Uterus (tissue), 2 donors: ENCODE results near the gene RHBDD3.

Source experiments
- POLR2A ChIP-seq, 2 donors: fragments of 450-650 bp; IDR thresholded peaks; one replicate each; pipeline ENCODE4 v1.6.1; 2016; ENCODE audit warnings: antibody characterized with exemption in 2 of 2, mild to moderate bottlenecking in 1 of 2, moderate library complexity in 1 of 2
- TF ChIP-seq, protein P1 (sequence below), 4 experiments: fragments of 200-600 bp in 2 of 4; fragments of 450-650 bp in 2 of 4; sonication (generic) in 2 of 4; IDR thresholded peaks; one replicate each; pipeline ENCODE4 v1.5.1; 2016 to 2019; ENCODE audit warnings: antibody characterized with exemption in 4 of 4, mild to moderate bottlenecking in 2 of 4, moderate library complexity in 1 of 4

DNA sequence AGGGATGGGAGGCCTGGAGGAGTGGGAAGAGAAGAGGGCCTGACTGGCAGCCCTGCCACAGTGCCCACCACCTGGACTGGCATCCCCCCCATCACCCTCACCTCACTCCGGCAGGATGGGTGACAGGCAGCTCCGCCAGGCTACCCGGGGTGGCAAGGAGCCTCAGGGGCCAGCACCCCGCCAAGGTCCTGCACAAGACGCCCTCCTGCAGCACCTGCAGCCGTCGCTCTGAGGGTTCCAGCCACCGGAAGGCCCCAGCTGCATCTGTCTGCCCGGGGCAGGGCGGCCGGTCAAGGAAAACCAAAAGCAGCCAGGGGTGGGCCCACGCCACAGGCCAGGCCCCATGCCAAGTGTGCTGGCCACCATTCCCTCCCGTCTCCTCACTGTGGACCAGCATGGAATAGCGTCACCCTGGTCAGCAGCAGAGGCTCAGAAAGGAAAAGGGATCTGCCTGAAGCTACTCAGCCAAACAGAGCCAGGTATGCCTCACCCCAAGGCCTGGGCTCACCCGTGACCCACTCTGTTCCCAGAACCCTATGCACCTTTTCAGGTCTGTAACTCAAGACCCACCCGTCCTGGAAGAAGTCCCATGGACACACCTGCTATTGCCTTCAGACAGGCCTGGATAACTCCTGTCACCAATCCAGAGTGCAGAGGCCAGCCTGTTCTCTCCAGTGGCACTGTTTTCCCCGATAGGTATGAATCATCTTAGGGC, 7.0 kb downstream of the RHBDD3 start:
- no peak for TF ChIP-seq POLR2A (IDR thresholded peaks at IDR 0.05)
- TF ChIP-seq, protein P1, sequence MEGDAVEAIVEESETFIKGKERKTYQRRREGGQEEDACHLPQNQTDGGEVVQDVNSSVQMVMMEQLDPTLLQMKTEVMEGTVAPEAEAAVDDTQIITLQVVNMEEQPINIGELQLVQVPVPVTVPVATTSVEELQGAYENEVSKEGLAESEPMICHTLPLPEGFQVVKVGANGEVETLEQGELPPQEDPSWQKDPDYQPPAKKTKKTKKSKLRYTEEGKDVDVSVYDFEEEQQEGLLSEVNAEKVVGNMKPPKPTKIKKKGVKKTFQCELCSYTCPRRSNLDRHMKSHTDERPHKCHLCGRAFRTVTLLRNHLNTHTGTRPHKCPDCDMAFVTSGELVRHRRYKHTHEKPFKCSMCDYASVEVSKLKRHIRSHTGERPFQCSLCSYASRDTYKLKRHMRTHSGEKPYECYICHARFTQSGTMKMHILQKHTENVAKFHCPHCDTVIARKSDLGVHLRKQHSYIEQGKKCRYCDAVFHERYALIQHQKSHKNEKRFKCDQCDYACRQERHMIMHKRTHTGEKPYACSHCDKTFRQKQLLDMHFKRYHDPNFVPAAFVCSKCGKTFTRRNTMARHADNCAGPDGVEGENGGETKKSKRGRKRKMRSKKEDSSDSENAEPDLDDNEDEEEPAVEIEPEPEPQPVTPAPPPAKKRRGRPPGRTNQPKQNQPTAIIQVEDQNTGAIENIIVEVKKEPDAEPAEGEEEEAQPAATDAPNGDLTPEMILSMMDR (IDR thresholded peaks at IDR 0.05): no peak
